ENCODE results near the gene AP2A2.

The AP2A2 gene

GRCh38 chr11:971092-971690 is 45.5 kb downstream of the AP2A2 start:
- TF ChIP-seq EP300 (IDR thresholded peaks at IDR 0.05; ENCODE audit: borderline replicate concordance) (no peak), NFIC (IDR thresholded peaks at IDR 0.05) (no peak), TEAD4 (IDR thresholded peaks at IDR 0.05) (no peak), ZBTB7A (IDR thresholded peaks at IDR 0.05; ENCODE audit: low read depth) (no peak), YY1 (IDR thresholded peaks at IDR 0.05; ENCODE audit: low read depth) (no peak), REST (IDR thresholded peaks at IDR 0.05; ENCODE audit: low read depth) (no peak)

GRCh38 chr11:971731-972365 is 46.2 kb downstream of the AP2A2 start:
- no peak for TF ChIP-seq RAD21 (IDR thresholded peaks at IDR 0.05; ENCODE audit: low read depth)
- TF ChIP-seq REST (IDR thresholded peaks at IDR 0.05; ENCODE audit: low read depth): no peak
- no peak for TF ChIP-seq FOXM1 (IDR thresholded peaks at IDR 0.05; ENCODE audit: borderline replicate concordance, low read depth)
- TF ChIP-seq TCF12 (IDR thresholded peaks at IDR 0.05; ENCODE audit: low read depth): no peak
- TF ChIP-seq MAX (IDR thresholded peaks at IDR 0.05): no peak
- no peak for TF ChIP-seq USF1 (IDR thresholded peaks at IDR 0.05)
- TF ChIP-seq EP300 (IDR thresholded peaks at IDR 0.05; ENCODE audit: borderline replicate concordance): no peak
- no peak for TF ChIP-seq TAF1 (IDR thresholded peaks at IDR 0.05; ENCODE audit: low read depth)
- TF ChIP-seq CREB1 (IDR thresholded peaks at IDR 0.05; ENCODE audit: low read depth): no peak
- no peak for TF ChIP-seq EGR1 (IDR thresholded peaks at IDR 0.05)
- no peak for TF ChIP-seq ZBTB7A (IDR thresholded peaks at IDR 0.05; ENCODE audit: low read depth)
- no peak for TF ChIP-seq NFIC (IDR thresholded peaks at IDR 0.05)
- TF ChIP-seq TEAD4 (IDR thresholded peaks at IDR 0.05): no peak
- no peak for TF ChIP-seq CEBPB (IDR thresholded peaks at IDR 0.05)
- TF ChIP-seq YY1 (IDR thresholded peaks at IDR 0.05; ENCODE audit: low read depth): no peak

- TF ChIP-seq TEAD4 (IDR thresholded peaks at IDR 0.05) (no peak), CEBPB (IDR thresholded peaks at IDR 0.05) (no peak), NFIC (IDR thresholded peaks at IDR 0.05) (no peak)
Measured at GRCh38 chr11:972523-973211, 47.0 kb downstream of the AP2A2 start.

- no peak for TF ChIP-seq REST (IDR thresholded peaks at IDR 0.05; ENCODE audit: low read depth)
- no peak for TF ChIP-seq EGR1 (IDR thresholded peaks at IDR 0.05)
- TF ChIP-seq YY1 (IDR thresholded peaks at IDR 0.05; ENCODE audit: low read depth): no peak
Measured at GRCh38 chr11:973237-973636, 47.6 kb downstream of the AP2A2 start.

GRCh38 chr11:975827-976226 is 50.2 kb downstream of the AP2A2 start:
- TF ChIP-seq MAX (IDR thresholded peaks at IDR 0.05) (no peak), NFIC (IDR thresholded peaks at IDR 0.05) (no peak), EP300 (IDR thresholded peaks at IDR 0.05; ENCODE audit: borderline replicate concordance) (no peak), REST (IDR thresholded peaks at IDR 0.05; ENCODE audit: low read depth) (no peak), TCF12 (IDR thresholded peaks at IDR 0.05; ENCODE audit: low read depth) (no peak), RAD21 (IDR thresholded peaks at IDR 0.05; ENCODE audit: low read depth) (no peak), CREB1 (IDR thresholded peaks at IDR 0.05; ENCODE audit: low read depth) (no peak), EGR1 (IDR thresholded peaks at IDR 0.05) (no peak), CEBPB (IDR thresholded peaks at IDR 0.05) (no peak), ZBTB7A (IDR thresholded peaks at IDR 0.05; ENCODE audit: low read depth) (no peak), TEAD4 (IDR thresholded peaks at IDR 0.05) (no peak), TAF1 (IDR thresholded peaks at IDR 0.05; ENCODE audit: low read depth) (no peak), USF1 (IDR thresholded peaks at IDR 0.05) (no peak), YY1 (IDR thresholded peaks at IDR 0.05; ENCODE audit: low read depth) (no peak), FOXM1 (IDR thresholded peaks at IDR 0.05; ENCODE audit: borderline replicate concordance, low read depth) (no peak)
